Neural progenitor cell (in vitro differentiated cells): ENCODE results near the gene SPDYE9.
"Not testable (repeated sequence)": the region's sequence is repeated elsewhere in the genome, so short reads cannot be mapped to it uniquely, and the experiment has no call there.

Experiments used
- EZH2phosphoT487 ChIP-seq: fragments of 200-600 bp; sonication (generic); IDR thresholded peaks from 2 replicates; pipeline ENCODE4 v1.6.1; 2017; ENCODE audit warnings: antibody characterized with exemption
- TF ChIP-seq, protein P1 (sequence below): fragments of 200-600 bp; sonication (generic); IDR thresholded peaks from 2 replicates; pipeline ENCODE4 v1.5.1; 2017; ENCODE audit warnings: antibody characterized with exemption, mild to moderate bottlenecking

DNA sequence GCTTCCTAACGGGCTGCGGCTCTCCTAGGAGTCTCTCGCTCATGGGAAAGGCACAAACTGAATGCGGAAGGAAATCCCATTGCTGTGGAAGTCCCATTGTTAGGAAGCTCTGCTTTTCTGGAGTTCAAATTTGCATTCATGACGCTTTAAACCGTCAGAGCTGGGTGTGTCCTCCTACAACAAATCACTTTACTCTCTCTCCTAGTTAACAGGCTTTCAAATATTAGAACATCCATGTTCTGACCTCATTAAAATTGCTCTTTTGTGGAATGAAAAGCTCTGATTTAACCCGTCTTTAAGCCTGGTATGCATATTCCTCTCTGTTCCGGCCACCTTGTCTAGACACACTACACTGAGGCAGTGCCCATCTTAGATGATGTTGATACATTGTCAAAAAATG lies 28.0 kb downstream of the SPDYE9 start, which contains the start of gene SPDYE11:
- TF ChIP-seq, protein P1, sequence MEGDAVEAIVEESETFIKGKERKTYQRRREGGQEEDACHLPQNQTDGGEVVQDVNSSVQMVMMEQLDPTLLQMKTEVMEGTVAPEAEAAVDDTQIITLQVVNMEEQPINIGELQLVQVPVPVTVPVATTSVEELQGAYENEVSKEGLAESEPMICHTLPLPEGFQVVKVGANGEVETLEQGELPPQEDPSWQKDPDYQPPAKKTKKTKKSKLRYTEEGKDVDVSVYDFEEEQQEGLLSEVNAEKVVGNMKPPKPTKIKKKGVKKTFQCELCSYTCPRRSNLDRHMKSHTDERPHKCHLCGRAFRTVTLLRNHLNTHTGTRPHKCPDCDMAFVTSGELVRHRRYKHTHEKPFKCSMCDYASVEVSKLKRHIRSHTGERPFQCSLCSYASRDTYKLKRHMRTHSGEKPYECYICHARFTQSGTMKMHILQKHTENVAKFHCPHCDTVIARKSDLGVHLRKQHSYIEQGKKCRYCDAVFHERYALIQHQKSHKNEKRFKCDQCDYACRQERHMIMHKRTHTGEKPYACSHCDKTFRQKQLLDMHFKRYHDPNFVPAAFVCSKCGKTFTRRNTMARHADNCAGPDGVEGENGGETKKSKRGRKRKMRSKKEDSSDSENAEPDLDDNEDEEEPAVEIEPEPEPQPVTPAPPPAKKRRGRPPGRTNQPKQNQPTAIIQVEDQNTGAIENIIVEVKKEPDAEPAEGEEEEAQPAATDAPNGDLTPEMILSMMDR, result not testable (repeated sequence)
- not testable (repeated sequence) for TF ChIP-seq EZH2phosphoT487
